Right lung (tissue), 5 donors: ENCODE measurements around the gene AASDHPPT. TPM values are rescaled to one million over a fixed set of nuclear protein-coding genes. Genes with fewer than 3 reads are reported as not detected.

ENCODE experiments used
- polyA plus RNA-seq, 5 donors: library from polyadenylated mRNA; unstranded; fragments of 120-200 nt; gene quantifications; one replicate each; pipeline versions ENCODE4 v1.2.1 to v1.2.3, GENCODE V29; 2013; ENCODE audit warnings: inconsistent platforms in 1 of 5, low replicate concordance in 1 of 5; ENCODE audit not compliant: insufficient read length in 5 of 5, insufficient read depth in 1 of 5

AASDHPPT gene
- polyA plus RNA-seq, 5 donors = 46.3 to 74.1 (median 61.5) TPM

Other genes starting within 250 kb of the AASDHPPT start
- 10 to 100 TPM; 22.7 to 41.2 (median 29.8) TPM for gene MSANTD4, start 55.4 kb upstream of the AASDHPPT start, polyA plus RNA-seq
- 1 to 10 TPM; 5.6 to 9.7 (median 9.3) TPM for gene KBTBD3, start 315 bp upstream of the AASDHPPT start, polyA plus RNA-seq